HG02884 (cell line): ENCODE results near the gene ZC3H18.
A peak's percentile ranks its signal among the peaks of the same experiment; 100 is the strongest.

Experiments
- ATAC-seq: cut with Tn5 transposase; IDR thresholded peaks from one replicate; pipeline ENCODE4 v1.9.1; 2021; ENCODE audit warnings: mild to moderate bottlenecking, moderate library complexity; ENCODE audit not compliant: unreplicated experiment

The ZC3H18 gene

GRCh38 chr16:88548985-88549384, 21.2 kb upstream of the ZC3H18 start:
- ATAC-seq: no peak

GRCh38 chr16:88549671-88550245, 20.4 kb upstream of the ZC3H18 start:
- ATAC-seq: no peak

GRCh38 chr16:88550246-88550661, 19.9 kb upstream of the ZC3H18 start:
- ATAC-seq: no peak

GRCh38 chr16:88552166-88552565, 18.0 kb upstream of the ZC3H18 start:
- no peak for ATAC-seq

GRCh38 chr16:88552815-88553214, 17.4 kb upstream of the ZC3H18 start:
- no peak for ATAC-seq

- no peak for ATAC-seq
Observed at GRCh38 chr16:88553739-88554138, 16.5 kb upstream of the ZC3H18 start.

- ATAC-seq: no peak
Observed at GRCh38 chr16:88554711-88555264, 15.4 kb upstream of the ZC3H18 start.

GRCh38 chr16:88556294-88556988, 13.8 kb upstream of the ZC3H18 start:
- no peak for ATAC-seq

- no peak for ATAC-seq
Observed at GRCh38 chr16:88558457-88559442, 11.5 kb upstream of the ZC3H18 start.

GRCh38 chr16:88560714-88561484, 9.3 kb upstream of the ZC3H18 start:
- ATAC-seq: no peak

GRCh38 chr16:88561485-88562359, 8.5 kb upstream of the ZC3H18 start:
- no peak for ATAC-seq

- ATAC-seq: no peak
Observed at GRCh38 chr16:88566158-88566557, 4.0 kb upstream of the ZC3H18 start.

- ATAC-seq: no peak
Observed at GRCh38 chr16:88568710-88569613, 1.2 kb upstream of the ZC3H18 start.

- ATAC-seq: peak; percentile 25
Observed at GRCh38 chr16:88569614-88569984, 604 bp upstream of the ZC3H18 start.

GRCh38 chr16:88570691-88571092, 489 bp downstream of the ZC3H18 start:
- ATAC-seq: no peak

- no peak for ATAC-seq
Observed at GRCh38 chr16:88575251-88575650, 5.0 kb downstream of the ZC3H18 start.

GRCh38 chr16:88576307-88576706, 6.1 kb downstream of the ZC3H18 start:
- no peak for ATAC-seq

GRCh38 chr16:88577166-88577565, 7.0 kb downstream of the ZC3H18 start:
- no peak for ATAC-seq
